ENCODE results near the gene TMEM37. TPM values are rescaled to one million over a fixed set of nuclear protein-coding genes. Genes with fewer than 3 reads are reported as not detected.

TMEM37 gene
- total RNA-seq, 2 experiments from 2014 or later = not detected

- Mint-ChIP-seq H3K27me3 (peaks cover 48% of the 10 kb centered on the region), H3K4me1 (peaks cover 4% of the 10 kb centered on the region), H3K27ac (no peak overlapping the region), H3K4me3 (no peak overlapping the region), H3K36me3 (ENCODE audit: low read depth) (no peaks in the 10 kb centered on the region), H3K9me3 (no peaks in the 10 kb centered on the region)
- DNase-seq = no peak
- POLR2A ChIA-PET = no interaction called here
- CTCF ChIA-PET = no interaction called here
Observed at GRCh38 chr2:119432851-119433522, 1.3 kb downstream of the TMEM37 start.

GRCh38 chr2:119433636-119434327 is 2.1 kb downstream of the TMEM37 start:
- H3K9me3 Mint-ChIP-seq = no peaks in the 10 kb centered on the region
- POLR2A ChIA-PET = no interaction called here
- H3K36me3 Mint-ChIP-seq (ENCODE audit: low read depth) = no peaks in the 10 kb centered on the region
- CTCF ChIA-PET = no interaction called here
- H3K4me3 Mint-ChIP-seq = no peak overlapping the region
- peaks cover 42% of the 10 kb centered on the region for H3K27me3 Mint-ChIP-seq
- no peak overlapping the region for H3K27ac Mint-ChIP-seq
- DNase-seq = no peak
- H3K4me1 Mint-ChIP-seq = peaks cover 4% of the 10 kb centered on the region

DNA sequence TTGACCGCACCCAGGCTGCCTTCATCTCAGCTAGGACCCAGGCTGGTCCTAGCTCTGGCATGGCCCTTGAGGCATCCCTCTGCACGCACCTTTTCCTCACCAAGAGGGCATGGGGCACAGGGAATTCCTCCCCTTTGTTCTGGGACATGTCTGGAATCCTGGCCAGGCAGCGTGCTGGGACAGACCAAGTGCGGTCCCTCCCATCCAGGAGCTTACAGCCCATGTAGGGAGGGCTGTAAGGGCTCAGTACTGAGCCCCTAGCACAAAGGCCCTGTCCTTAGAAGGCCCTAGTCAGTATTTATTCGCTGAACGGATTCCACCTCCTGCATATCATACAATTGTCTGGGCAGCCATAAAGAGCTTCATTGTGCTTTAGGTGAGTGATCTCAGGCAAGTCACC is 3.0 kb downstream of the TMEM37 start:
- DNase-seq = no peak
- Mint-ChIP-seq H3K27me3 (peaks cover 36% of the 10 kb centered on the region), H3K9me3 (no peaks in the 10 kb centered on the region), H3K36me3 (ENCODE audit: low read depth) (no peaks in the 10 kb centered on the region), H3K4me1 (peaks cover 4% of the 10 kb centered on the region), H3K27ac (no peak overlapping the region), H3K4me3 (no peak overlapping the region)
- POLR2A ChIA-PET = no interaction called here
- CTCF ChIA-PET = no interaction called here

GRCh38 chr2:119435081-119435952 is 3.7 kb downstream of the TMEM37 start:
- Mint-ChIP-seq H3K4me1 (peaks cover 4% of the 10 kb centered on the region), H3K9me3 (no peaks in the 10 kb centered on the region), H3K27ac (no peak overlapping the region), H3K4me3 (no peak overlapping the region), H3K27me3 (peaks cover 29% of the 10 kb centered on the region), H3K36me3 (ENCODE audit: low read depth) (no peaks in the 10 kb centered on the region)
- POLR2A ChIA-PET = no interaction called here
- DNase-seq = no peak
- CTCF ChIA-PET = no interaction called here

- H3K27ac Mint-ChIP-seq = no peak overlapping the region
- ChIA-PET POLR2A (no interaction called here), CTCF (no interaction called here)
- H3K9me3 Mint-ChIP-seq = no peaks in the 10 kb centered on the region
- H3K27me3 Mint-ChIP-seq = peaks cover 23% of the 10 kb centered on the region
- no peak for DNase-seq
- no peak overlapping the region for H3K4me3 Mint-ChIP-seq
- peaks cover 4% of the 10 kb centered on the region for H3K4me1 Mint-ChIP-seq
- H3K36me3 Mint-ChIP-seq (ENCODE audit: low read depth) = no peaks in the 10 kb centered on the region
Observed at GRCh38 chr2:119435953-119436297, 4.3 kb downstream of the TMEM37 start.

- peaks cover 1% of the 10 kb centered on the region for H3K4me1 Mint-ChIP-seq
- H3K36me3 Mint-ChIP-seq (ENCODE audit: low read depth) = no peaks in the 10 kb centered on the region
- no peak overlapping the region for H3K4me3 Mint-ChIP-seq
- peaks cover 17% of the 10 kb centered on the region for H3K27me3 Mint-ChIP-seq
- no peak for DNase-seq
- no peaks in the 10 kb centered on the region for H3K9me3 Mint-ChIP-seq
- ChIA-PET CTCF (no interaction called here), POLR2A (no interaction called here)
- no peak overlapping the region for H3K27ac Mint-ChIP-seq
Observed at GRCh38 chr2:119436993-119437772, 5.5 kb downstream of the TMEM37 start.

DNA sequence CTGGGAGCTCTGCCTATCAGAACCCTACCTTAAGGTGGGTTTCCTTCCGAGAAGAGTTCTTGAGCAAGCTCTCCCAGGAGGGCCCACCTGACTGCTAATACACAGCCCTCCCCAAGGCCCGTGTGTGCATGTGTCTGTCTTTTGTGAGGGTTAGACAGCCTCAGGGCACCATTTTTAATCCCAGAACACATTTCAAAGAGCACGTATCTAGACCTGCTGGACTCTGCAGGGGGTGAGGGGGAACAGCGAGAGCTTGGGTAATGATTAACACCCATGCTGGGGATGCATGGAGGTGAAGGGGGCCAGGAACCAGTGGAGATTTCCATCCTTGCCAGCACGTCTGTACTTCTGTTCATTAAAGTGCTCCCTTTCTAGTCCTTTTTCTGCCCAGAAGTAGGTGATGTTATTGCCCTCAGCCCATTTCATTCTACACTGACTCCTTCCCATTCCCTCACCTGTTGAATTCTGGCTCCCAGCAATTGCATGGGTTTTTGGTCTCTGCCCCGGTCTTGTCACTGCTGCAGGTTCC is 6.5 kb downstream of the TMEM37 start:
- Mint-ChIP-seq H3K27ac (no peak overlapping the region), H3K9me3 (no peaks in the 10 kb centered on the region), H3K36me3 (ENCODE audit: low read depth) (no peaks in the 10 kb centered on the region), H3K27me3 (peaks cover 7% of the 10 kb centered on the region), H3K4me1 (no peaks in the 10 kb centered on the region), H3K4me3 (no peak overlapping the region)
- ChIA-PET POLR2A (no interaction called here), CTCF (no interaction called here)
- no peak for DNase-seq

DNA sequence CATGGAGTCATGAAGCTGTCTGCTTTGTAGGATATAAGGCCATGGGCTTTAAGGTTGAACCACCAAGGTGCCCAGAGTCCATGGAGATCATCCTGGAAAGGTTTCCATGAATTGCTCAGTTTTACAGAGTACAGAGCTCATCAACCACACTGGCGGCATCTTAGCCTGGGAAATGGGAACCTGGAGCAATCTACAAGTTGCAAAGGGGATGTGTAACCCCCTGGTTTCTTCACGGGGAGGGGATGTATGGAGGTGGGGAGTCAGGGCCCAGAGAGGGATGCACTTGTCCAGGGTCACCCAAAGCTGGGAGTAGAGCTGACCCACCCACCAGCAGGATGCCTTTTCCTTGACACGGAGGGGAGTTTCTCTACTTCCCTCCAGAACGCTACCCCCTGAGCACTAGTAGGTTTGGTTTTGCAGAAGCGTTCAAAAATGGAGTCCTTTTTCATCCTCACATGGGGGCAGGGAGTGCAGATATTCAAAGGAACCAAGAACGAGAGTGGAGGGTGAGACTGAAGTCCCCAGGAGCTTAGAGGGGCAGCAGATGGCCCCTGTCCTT is 7.2 kb downstream of the TMEM37 start:
- ChIA-PET POLR2A (no interaction called here), CTCF (no interaction called here)
- Mint-ChIP-seq H3K36me3 (ENCODE audit: low read depth) (no peaks in the 10 kb centered on the region), H3K9me3 (no peaks in the 10 kb centered on the region), H3K27me3 (peaks cover 4% of the 10 kb centered on the region), H3K27ac (no peak overlapping the region), H3K4me1 (no peaks in the 10 kb centered on the region), H3K4me3 (no peak overlapping the region)
- no peak for DNase-seq

- Mint-ChIP-seq H3K27ac (no peak overlapping the region), H3K27me3 (no peaks in the 10 kb centered on the region), H3K9me3 (no peaks in the 10 kb centered on the region), H3K36me3 (ENCODE audit: low read depth) (no peaks in the 10 kb centered on the region), H3K4me1 (no peaks in the 10 kb centered on the region), H3K4me3 (no peak overlapping the region)
- POLR2A ChIA-PET = no interaction called here
- CTCF ChIA-PET = no interaction called here
- DNase-seq = no peak
Observed at GRCh38 chr2:119439574-119440500, 8.2 kb downstream of the TMEM37 start.

GRCh38 chr2:119440501-119440870 is 8.8 kb downstream of the TMEM37 start:
- no peaks in the 10 kb centered on the region for H3K27me3 Mint-ChIP-seq
- POLR2A ChIA-PET = no interaction called here
- CTCF ChIA-PET = no interaction called here
- no peak overlapping the region for H3K27ac Mint-ChIP-seq
- H3K36me3 Mint-ChIP-seq (ENCODE audit: low read depth) = no peaks in the 10 kb centered on the region
- H3K4me3 Mint-ChIP-seq = no peak overlapping the region
- H3K4me1 Mint-ChIP-seq = no peaks in the 10 kb centered on the region
- DNase-seq = no peak
- H3K9me3 Mint-ChIP-seq = no peaks in the 10 kb centered on the region

- no peaks in the 10 kb centered on the region for H3K9me3 Mint-ChIP-seq
- no peak overlapping the region for H3K27ac Mint-ChIP-seq
- CTCF ChIA-PET = no interaction called here
- H3K4me1 Mint-ChIP-seq = no peaks in the 10 kb centered on the region
- no peak for DNase-seq
- H3K36me3 Mint-ChIP-seq (ENCODE audit: low read depth) = no peaks in the 10 kb centered on the region
- POLR2A ChIA-PET = no interaction called here
- no peaks in the 10 kb centered on the region for H3K27me3 Mint-ChIP-seq
- H3K4me3 Mint-ChIP-seq = no peak overlapping the region
Observed at GRCh38 chr2:119440873-119441272, 9.2 kb downstream of the TMEM37 start.
